Bronchial epithelial cell (primary cell): ENCODE measurements around the gene ALDH2. TPM values are rescaled to one million over a fixed set of nuclear protein-coding genes. Genes with fewer than 3 reads are reported as not detected.

Experiments used
- DNase-seq: peaks from one replicate; pipeline ENCODE4 v3.0.0-alpha.2; 2010; ENCODE audit warnings: low read depth
- FAIRE-seq: peaks from 2 replicates; lab custom pipeline; 2011; peaks lifted over from hg19 to GRCh38; lab: Jason Lieb, UNC
- H3K27me3 ChIP-seq: 2 replicates; pipeline ENCODE4 v1.5.1; 2011; ENCODE audit warnings: low read length; ENCODE audit not compliant: control insufficient read depth, insufficient read depth
- H3K36me3 ChIP-seq: 2 replicates; pipeline ENCODE4 v1.5.1; 2011; ENCODE audit warnings: low read length; ENCODE audit not compliant: control insufficient read depth, insufficient read depth
- H3K4me3 ChIP-seq: 2 replicates; pipeline ENCODE4 v1.5.1; 2011; ENCODE audit warnings: mild to moderate bottlenecking, low read depth, low read length, control low read depth
- CTCF ChIP-seq: IDR thresholded peaks from 2 replicates; pipeline ENCODE4 v1.5.1; 2011; ENCODE audit warnings: mild to moderate bottlenecking, moderate library complexity, low read length, control low read depth, inconsistent platforms; ENCODE audit not compliant: insufficient read depth, severe bottlenecking
- total RNA-seq: library from RNA; depleted of rRNA; stranded (reverse); fragments of >200 nt; gene quantifications from 2 replicates; pipeline ENCODE4 v1.2.1, GENCODE V29; 2014

The ALDH2 gene
- total RNA-seq, 1 donor from 2014 or later = 41.9 TPM

DNA sequence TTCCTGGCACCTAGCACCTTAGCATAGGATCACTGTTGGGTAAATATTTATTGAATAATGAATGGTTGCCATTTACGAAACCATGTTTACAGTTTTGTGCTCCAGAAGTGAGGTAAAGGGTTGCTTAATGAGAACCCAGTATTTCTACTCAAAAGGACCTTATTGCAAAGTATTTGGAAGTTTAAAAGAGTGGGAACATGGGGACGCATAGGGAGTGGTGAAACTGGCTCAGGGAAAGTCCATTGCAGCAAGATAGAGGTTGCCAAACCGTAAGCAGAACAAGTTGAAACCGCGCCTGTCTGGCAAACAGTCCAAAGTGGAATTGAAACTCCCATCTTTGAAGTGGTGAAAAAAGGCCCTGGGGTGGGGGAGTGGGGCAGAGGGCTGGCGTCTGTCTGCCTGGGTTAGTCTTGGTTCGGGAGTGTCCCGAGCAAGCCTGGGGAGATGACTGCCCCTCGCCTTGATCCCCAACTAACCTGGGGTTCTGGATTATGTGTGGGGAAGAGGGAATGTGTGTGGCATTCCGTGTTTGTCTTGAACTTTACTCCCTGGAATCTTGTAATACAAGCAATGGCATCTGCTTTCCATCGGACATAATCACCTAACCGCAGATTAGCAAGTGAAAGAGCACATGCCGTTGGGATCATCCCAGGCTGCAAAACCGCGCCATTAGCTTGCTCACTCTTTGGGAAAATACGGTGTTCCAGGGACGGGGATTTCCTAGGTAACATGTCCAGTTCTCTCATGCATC lies 7.2 kb downstream of the ALDH2 start:
- Histone ChIP-seq H3K36me3 (peaks cover 6% of the 10 kb centered on the region), H3K4me3 (no peak overlapping the region), H3K27me3 (no peaks in the 10 kb centered on the region)
- DNase-seq = peak; percentile 90
- no peak for TF ChIP-seq CTCF
- peak; percentile 43 for FAIRE-seq

DNA sequence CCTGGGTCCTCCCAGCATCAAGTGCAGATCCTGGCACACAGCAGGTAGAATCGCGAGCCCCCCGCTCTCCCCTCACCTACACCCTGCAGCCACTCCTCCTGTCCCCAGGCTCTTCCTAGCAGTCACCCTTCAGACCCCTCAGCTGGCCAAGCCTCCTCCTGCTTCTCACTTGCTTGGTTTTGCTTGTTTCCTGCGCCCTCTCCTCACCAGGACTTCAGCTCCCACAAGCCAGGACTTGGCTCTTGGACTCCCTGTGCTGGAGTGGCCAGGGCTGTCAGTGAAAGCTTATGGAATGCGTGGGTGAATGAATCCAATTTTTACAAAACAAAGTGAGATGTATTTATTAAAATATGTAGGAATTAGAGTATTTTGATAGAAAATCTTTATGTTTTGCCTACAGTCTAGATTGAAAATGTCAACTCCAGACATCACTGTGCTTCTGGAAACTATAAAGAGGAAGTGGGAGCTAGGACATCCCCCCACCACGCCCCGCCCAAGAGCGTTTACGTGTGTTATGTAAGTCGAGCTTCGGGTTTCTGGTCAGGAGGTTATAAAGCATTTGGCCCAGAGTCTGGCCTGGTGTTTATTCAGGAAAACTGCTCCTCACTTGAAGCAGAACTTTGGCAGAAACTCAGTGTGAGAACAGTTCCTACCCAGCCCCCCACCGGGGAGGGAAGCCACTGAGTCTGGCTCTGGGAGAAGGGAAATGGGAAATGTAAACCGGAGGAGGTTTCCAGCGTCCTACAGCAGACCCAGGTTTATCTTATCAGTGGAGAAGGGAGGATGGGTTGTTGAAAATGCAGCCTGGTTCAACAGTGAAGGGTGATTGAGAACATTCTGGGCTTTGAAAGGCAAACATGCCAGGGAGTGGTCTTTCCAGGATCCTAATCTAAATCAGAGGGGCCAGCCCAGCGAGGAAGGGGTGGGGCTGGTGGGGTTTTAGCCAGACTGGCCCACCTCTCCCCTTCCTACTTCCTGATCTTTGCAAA lies 8.8 kb downstream of the ALDH2 start:
- H3K36me3 ChIP-seq = peaks cover 7% of the 10 kb centered on the region
- TF ChIP-seq CTCF = no peak
- FAIRE-seq (no peak), DNase-seq (peak; percentile 52)
- no peaks in the 10 kb centered on the region for H3K27me3 ChIP-seq
- no peak overlapping the region for H3K4me3 ChIP-seq

DNA sequence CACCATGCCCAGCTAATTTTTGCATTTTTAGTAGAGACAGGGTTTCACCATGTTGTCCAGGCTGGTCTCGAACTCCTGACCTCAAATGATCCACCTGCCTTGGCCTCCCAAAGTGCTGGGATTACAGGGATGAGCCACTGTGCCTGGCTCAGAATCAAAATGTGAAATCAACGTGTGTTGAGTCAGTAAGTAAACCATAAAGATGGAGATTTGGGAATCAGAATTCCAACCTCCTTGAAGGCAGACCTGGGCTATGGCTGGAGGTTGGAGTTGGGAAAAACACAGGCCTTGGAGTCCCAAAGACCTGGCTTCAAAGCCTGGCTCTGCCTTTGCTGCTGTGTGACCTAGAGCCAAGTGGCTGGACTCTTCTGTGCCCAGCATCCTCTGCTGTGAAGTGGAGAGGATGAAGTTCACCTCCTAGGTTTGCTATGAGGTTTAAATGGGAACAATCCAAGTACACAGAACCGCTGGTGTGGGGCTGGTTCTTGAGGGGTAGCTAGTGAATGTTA lies 10.2 kb downstream of the ALDH2 start:
- Histone ChIP-seq H3K36me3 (peaks cover 16% of the 10 kb centered on the region), H3K4me3 (no peak overlapping the region), H3K27me3 (no peaks in the 10 kb centered on the region)
- no peak for DNase-seq
- FAIRE-seq = no peak
- TF ChIP-seq CTCF = no peak

GRCh38 chr12:111777345-111778045 lies 10.8 kb downstream of the ALDH2 start:
- Histone ChIP-seq H3K36me3 (peaks cover 16% of the 10 kb centered on the region), H3K27me3 (no peaks in the 10 kb centered on the region), H3K4me3 (no peak overlapping the region)
- DNase-seq = no peak
- no peak for TF ChIP-seq CTCF
- FAIRE-seq = no peak

DNA sequence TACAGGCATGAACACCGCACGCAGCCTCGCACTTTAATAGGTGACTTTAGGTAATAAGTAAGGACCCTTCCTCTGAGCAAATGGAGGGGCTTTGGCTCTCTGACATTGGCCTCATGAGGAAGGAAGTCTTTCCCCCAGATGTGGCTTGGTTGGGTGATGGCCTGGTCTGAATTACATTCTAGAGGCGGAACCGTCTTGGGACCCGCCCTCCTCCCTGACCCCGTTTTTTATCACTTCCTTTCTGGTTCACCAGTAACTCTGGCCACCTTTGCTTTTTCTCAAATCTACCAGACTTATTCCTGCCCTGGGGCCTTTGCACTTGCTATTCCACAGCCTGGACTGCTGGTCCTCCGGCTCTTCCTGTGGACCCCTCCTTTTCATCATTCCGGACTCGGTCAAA lies 13.4 kb downstream of the ALDH2 start:
- Histone ChIP-seq H3K4me3 (no peak overlapping the region), H3K36me3 (peaks cover 34% of the 10 kb centered on the region), H3K27me3 (no peaks in the 10 kb centered on the region)
- no peak for FAIRE-seq
- TF ChIP-seq CTCF = no peak
- DNase-seq = no peak
